DOHH2 (cell line): ENCODE data around the gene TMPO.

Source experiments
- CTCF ChIP-seq: fragments of 200-600 bp; sonication (generic); IDR thresholded peaks from one replicate; pipeline ENCODE4 v1.5.1; 2014; ENCODE audit warnings: antibody characterized with exemption, mild to moderate bottlenecking, low read depth, low read length; ENCODE audit not compliant: poor library complexity, severe bottlenecking
- EZH2phosphoT487 ChIP-seq: fragments of 200-600 bp; sonication (generic); IDR thresholded peaks from 2 replicates; pipeline ENCODE4 v1.6.1; 2017; ENCODE audit warnings: borderline replicate concordance, mild to moderate bottlenecking, antibody characterized with exemption, low read length, moderate library complexity, mixed read lengths

- TF ChIP-seq CTCF (no peak), EZH2phosphoT487 (no peak)
Observed at GRCh38 chr12:98544751-98545150, 29.4 kb downstream of the TMPO start.
